ENCODE data around the gene ZNF440. TPM values are rescaled to one million over a fixed set of nuclear protein-coding genes. Genes with fewer than 3 reads are reported as not detected.

The ZNF440 gene
- total RNA-seq, 1 donor from 2014 or later: 22.2 TPM

DNA sequence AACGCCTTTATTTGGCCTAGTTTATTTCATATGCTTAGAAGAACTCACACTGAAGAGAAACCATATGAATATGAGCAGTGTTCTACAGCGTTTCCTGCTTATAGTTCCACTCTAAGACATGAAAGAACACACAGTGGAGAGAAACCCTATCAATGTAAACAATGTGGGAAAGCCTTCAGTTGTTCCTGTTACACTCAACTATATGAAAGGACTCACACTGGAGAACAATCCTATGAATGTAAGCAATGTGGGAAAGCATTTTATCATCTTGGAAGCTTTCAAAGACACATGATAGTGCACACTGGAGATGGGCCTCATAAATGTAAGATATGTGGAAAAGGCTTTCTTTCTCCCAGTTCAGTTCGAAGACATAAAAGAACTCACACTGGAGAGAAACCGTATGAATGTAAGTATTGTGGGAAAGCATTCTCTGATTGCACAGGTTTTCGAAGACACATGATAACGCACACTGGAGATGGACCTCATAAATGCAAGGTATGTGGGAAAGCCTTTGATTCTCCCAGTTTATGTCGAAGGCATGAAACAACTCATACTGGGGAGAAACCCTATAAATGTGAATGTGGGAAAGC lies 33.5 kb upstream of the ZNF440 start:
- H3K9me3 Mint-ChIP-seq: peaks cover 35% of the 10 kb centered on the region
- no peak overlapping the region for H3K4me3 Mint-ChIP-seq
- no peak for DNase-seq (ENCODE audit: low read depth, low spot score)
- no peaks in the 10 kb centered on the region for H3K27me3 Mint-ChIP-seq (ENCODE audit: low read depth)
- H3K36me3 Mint-ChIP-seq (ENCODE audit: low read depth): peaks cover 65% of the 10 kb centered on the region
- TF ChIP-seq, protein P1, sequence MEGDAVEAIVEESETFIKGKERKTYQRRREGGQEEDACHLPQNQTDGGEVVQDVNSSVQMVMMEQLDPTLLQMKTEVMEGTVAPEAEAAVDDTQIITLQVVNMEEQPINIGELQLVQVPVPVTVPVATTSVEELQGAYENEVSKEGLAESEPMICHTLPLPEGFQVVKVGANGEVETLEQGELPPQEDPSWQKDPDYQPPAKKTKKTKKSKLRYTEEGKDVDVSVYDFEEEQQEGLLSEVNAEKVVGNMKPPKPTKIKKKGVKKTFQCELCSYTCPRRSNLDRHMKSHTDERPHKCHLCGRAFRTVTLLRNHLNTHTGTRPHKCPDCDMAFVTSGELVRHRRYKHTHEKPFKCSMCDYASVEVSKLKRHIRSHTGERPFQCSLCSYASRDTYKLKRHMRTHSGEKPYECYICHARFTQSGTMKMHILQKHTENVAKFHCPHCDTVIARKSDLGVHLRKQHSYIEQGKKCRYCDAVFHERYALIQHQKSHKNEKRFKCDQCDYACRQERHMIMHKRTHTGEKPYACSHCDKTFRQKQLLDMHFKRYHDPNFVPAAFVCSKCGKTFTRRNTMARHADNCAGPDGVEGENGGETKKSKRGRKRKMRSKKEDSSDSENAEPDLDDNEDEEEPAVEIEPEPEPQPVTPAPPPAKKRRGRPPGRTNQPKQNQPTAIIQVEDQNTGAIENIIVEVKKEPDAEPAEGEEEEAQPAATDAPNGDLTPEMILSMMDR (conservative IDR thresholded peaks at IDR 0.05): no peak
- no peak overlapping the region for H3K27ac Mint-ChIP-seq (ENCODE audit: unreplicated experiment)
- no peaks in the 10 kb centered on the region for H3K4me1 Mint-ChIP-seq

DNA sequence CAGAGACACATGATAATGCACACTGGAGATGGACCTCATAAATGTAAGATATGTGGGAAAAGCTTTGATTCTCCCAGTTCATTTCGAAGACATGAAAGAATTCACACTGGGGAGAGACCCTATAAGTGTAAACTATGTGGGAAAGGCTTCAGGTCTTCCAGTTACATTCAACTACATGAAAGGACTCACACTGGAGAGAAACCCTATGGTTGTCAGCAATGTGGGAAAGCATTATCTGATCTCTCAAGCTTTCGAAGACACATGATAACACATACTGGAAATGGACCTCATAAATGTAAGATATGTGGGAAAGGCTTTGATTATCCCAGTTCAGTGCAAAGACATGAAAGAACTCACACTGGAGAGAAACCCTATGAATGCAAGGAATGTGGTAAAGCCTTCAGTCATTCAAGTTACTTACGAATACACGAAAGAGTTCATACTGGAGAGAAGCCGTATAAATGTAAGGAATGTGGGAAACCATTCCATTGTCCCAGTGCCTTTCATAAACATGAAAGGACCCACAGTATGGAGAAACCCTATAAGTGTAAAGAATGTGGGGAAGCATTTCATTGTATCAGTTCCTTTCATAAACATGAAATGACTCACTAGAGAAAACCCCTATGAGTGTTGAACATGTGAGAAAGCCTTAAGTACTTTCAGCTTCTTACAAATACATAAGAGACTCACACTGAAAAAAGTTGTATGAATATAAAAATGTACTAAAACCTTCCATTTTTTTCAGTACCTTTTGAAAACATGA lies 32.6 kb upstream of the ZNF440 start:
- no peak overlapping the region for H3K27ac Mint-ChIP-seq (ENCODE audit: unreplicated experiment)
- H3K36me3 Mint-ChIP-seq (ENCODE audit: low read depth): peaks cover 64% of the 10 kb centered on the region
- H3K4me1 Mint-ChIP-seq: no peaks in the 10 kb centered on the region
- DNase-seq (ENCODE audit: low read depth, low spot score): no peak
- TF ChIP-seq, protein P1 (conservative IDR thresholded peaks at IDR 0.05): no peak
- no peaks in the 10 kb centered on the region for H3K27me3 Mint-ChIP-seq (ENCODE audit: low read depth)
- peaks cover 31% of the 10 kb centered on the region for H3K9me3 Mint-ChIP-seq
- no peak overlapping the region for H3K4me3 Mint-ChIP-seq

DNA sequence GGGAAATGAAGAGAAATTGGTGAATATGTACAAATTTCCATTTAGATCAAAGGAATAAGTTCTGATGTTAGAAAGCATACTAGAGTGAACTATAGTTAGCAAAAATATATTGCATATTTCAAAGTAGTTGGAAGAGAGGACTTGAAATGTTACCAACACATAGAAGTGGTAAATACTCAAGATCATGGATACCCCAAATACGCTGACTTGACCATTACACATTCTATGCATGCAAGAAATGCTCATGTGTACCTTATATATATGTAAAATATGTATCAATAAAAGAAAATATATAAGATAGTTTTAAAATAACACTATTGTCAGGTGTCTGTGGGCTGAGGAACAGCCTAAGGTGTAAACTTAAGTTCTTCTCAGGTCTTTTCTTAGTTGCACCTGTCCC lies 30.3 kb upstream of the ZNF440 start:
- no peak for DNase-seq (ENCODE audit: low read depth, low spot score)
- peaks cover 54% of the 10 kb centered on the region for H3K36me3 Mint-ChIP-seq (ENCODE audit: low read depth)
- H3K4me3 Mint-ChIP-seq: no peak overlapping the region
- H3K27me3 Mint-ChIP-seq (ENCODE audit: low read depth): no peaks in the 10 kb centered on the region
- H3K9me3 Mint-ChIP-seq: peaks cover 30% of the 10 kb centered on the region
- H3K4me1 Mint-ChIP-seq: no peaks in the 10 kb centered on the region
- H3K27ac Mint-ChIP-seq (ENCODE audit: unreplicated experiment): no peak overlapping the region
- TF ChIP-seq, protein P1 (conservative IDR thresholded peaks at IDR 0.05): no peak

DNA sequence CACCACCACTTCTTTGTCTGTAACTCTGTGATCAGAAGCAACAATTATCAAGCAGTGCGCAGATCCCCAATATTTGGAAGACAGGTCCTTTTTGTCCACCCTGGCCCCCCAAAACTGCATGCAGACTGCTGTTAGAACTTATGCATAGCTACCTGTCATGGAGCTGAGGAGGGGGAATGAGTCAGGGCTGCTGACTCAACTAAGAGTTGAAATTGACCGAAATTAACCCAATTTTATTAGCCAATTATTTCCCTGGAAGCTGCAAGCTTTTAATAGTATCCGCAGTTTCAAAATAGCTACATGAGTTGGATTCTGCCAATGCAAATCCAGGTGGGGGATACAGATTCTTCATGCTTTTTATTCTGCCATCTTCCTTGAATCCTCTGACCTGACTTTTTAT lies 29.7 kb upstream of the ZNF440 start:
- Mint-ChIP-seq H3K27ac (ENCODE audit: unreplicated experiment) (no peak overlapping the region), H3K27me3 (ENCODE audit: low read depth) (peaks cover under 1% of the 10 kb centered on the region), H3K36me3 (ENCODE audit: low read depth) (peaks cover 50% of the 10 kb centered on the region), H3K4me1 (no peaks in the 10 kb centered on the region), H3K4me3 (no peak overlapping the region), H3K9me3 (peaks cover 35% of the 10 kb centered on the region)
- no peak for DNase-seq (ENCODE audit: low read depth, low spot score)
- TF ChIP-seq, protein P1 (conservative IDR thresholded peaks at IDR 0.05): no peak

DNA sequence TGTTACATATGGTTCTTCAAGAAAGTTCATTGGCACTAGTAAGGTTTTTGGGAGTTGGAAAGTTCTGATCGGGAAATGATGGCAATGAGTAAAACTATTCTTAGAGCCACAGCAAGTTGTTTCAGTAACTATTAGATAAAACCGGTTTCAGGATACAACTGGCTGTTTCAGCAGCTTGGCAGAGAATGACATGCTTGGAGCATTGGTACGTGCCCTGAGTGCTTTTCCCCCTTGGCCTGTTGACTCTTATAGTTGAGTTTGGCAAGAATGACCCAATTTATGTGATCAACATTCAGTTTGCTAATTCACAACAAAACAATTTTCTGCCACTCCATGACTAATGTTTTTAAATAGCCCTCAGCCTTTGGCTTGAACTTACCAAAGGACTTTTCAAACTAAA lies 26.5 kb upstream of the ZNF440 start:
- DNase-seq (ENCODE audit: low read depth, low spot score): no peak
- Mint-ChIP-seq H3K4me3 (no peak overlapping the region), H3K36me3 (ENCODE audit: low read depth) (peaks cover 29% of the 10 kb centered on the region), H3K27me3 (ENCODE audit: low read depth) (peaks cover 7% of the 10 kb centered on the region), H3K4me1 (no peaks in the 10 kb centered on the region), H3K27ac (ENCODE audit: unreplicated experiment) (no peak overlapping the region), H3K9me3 (peaks cover 36% of the 10 kb centered on the region)
- TF ChIP-seq, protein P1 (conservative IDR thresholded peaks at IDR 0.05): no peak

Measured in neural crest cell (in vitro differentiated cells).